ENCODE data around the gene MAGI2.

Gene MAGI2

DNA sequence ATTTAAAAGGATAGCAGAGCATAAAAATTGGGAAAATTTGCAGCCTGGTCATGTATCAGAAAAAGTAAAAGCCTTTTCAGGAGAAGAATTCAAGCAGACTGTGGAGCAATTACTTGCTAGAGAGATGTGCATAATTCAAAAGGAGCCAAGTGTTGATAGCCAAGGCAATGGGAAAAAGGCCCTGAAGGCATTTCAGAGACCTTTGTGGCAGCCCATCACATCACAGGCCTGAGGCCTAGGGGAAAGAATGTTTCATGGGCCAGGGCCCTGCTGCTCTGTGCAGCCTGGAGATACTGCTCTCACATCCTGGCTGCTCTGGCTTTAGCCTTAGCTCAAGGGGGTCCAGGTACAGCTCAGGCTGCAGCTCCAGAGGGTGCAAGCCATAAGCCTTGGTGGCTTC, 152.9 kb downstream of the MAGI2 start:
- Histone ChIP-seq H3K9me3 (ENCODE audit: control insufficient read depth in 5 of 5, low read length in 5 of 5) (peaks cover 0 to 5% (median 4%) of the 10 kb centered on the region in 5 donors), H3K4me1 (ENCODE audit: control insufficient read depth in 5 of 5, insufficient read depth in 5 of 5, low read length in 5 of 5) (peaks cover 0 to 6% (median 0%) of the 10 kb centered on the region in 5 donors), H3K27me3 (ENCODE audit: control insufficient read depth in 5 of 5, insufficient read depth in 4 of 5, low read length in 5 of 5) (no peaks in the 10 kb centered on the region), H3K27ac (ENCODE audit: low read depth, low read length) (no peak overlapping the region), H3K9ac (ENCODE audit: low read length in 5 of 5) (no peak overlapping the region), H3K4me3 (ENCODE audit: low read depth in 1 of 5, low read length in 5 of 5) (no peak overlapping the region), H3K36me3 (ENCODE audit: control insufficient read depth in 5 of 5, insufficient read depth in 5 of 5, low read length in 5 of 5) (no peaks in the 10 kb centered on the region)

DNA sequence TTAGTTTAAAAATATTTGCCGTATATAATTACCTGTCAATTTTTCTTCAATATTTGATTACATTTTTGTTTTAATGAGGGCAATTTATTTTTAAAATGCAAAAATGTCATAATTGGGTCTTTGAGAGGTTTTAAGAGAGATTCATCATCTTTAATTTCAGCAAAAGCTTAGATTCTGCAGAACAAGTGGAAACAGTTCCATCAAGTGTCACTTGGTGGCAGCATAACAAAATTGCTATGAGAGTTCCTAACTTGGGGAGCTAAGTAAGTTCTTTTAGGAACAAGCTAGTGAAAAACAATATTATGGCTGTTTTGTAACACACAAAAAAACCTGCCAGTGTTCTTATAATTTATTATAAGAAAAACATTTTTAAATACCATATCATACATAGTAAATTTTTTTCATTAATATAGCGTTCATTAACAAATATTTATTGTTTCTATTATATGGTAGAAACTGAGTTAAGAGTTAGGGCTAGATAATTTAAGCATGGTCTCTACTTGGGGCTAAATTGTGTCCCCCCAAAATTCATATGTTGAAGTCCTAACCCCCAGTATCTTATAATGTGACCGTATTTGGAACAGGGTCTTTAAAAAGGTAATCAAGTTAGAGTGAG, 155.2 kb downstream of the MAGI2 start:
- no peaks in the 10 kb centered on the region for H3K36me3 ChIP-seq (ENCODE audit: control insufficient read depth in 5 of 5, insufficient read depth in 5 of 5, low read length in 5 of 5)
- H3K27ac ChIP-seq (ENCODE audit: low read depth, low read length): no peak overlapping the region
- peaks cover 0 to 18% (median 0%) of the 10 kb centered on the region in 5 donors for H3K4me1 ChIP-seq (ENCODE audit: control insufficient read depth in 5 of 5, insufficient read depth in 5 of 5, low read length in 5 of 5)
- H3K27me3 ChIP-seq (ENCODE audit: control insufficient read depth in 5 of 5, insufficient read depth in 4 of 5, low read length in 5 of 5): no peaks in the 10 kb centered on the region
- no peak overlapping the region for H3K4me3 ChIP-seq (ENCODE audit: low read depth in 1 of 5, low read length in 5 of 5)
- H3K9me3 ChIP-seq (ENCODE audit: control insufficient read depth in 5 of 5, low read length in 5 of 5): peaks cover 0 to 5% (median 4%) of the 10 kb centered on the region in 5 donors
- no peak overlapping the region for H3K9ac ChIP-seq (ENCODE audit: low read length in 5 of 5)

DNA sequence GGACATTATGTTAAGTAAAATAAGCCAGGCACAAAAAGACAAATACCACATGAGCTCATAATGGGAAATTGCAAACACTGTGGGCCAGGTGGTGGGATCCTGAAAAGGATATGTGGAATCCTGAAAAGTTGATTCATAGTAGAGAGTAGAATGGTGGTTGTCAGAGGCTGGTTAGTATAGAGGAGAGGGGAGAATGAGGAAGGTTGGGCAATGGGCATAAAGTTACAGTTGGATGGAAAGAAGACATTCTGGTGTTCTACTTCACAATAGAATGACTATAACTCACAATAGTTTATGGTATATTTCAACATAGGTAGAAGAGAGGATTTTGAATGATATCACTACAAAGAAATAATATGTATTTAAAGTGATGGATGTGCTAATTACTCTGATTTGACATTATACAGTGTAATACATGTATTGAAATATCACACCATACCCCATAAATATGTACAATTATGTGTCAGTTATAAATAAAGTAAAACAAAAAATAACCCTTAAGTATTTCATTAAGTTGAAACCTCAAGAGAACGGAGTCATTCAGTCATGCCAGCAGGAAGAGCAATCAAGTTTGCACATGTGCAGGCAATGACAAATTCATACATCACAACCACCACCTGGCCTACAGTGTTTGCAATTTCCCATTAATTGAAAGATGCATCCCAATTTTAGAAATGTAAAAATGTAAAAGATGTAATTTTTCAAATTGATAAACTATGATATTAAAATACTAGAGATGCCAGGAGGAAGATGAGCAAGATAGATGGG, 156.7 kb downstream of the MAGI2 start:
- no peaks in the 10 kb centered on the region for H3K27me3 ChIP-seq (ENCODE audit: control insufficient read depth in 5 of 5, insufficient read depth in 4 of 5, low read length in 5 of 5)
- peaks cover 0 to 5% (median 4%) of the 10 kb centered on the region in 5 donors for H3K9me3 ChIP-seq (ENCODE audit: control insufficient read depth in 5 of 5, low read length in 5 of 5)
- H3K4me3 ChIP-seq (ENCODE audit: low read depth in 1 of 5, low read length in 5 of 5): no peak overlapping the region
- H3K9ac ChIP-seq (ENCODE audit: low read length in 5 of 5): no peak overlapping the region
- no peak overlapping the region for H3K27ac ChIP-seq (ENCODE audit: low read depth, low read length)
- H3K4me1 ChIP-seq (ENCODE audit: control insufficient read depth in 5 of 5, insufficient read depth in 5 of 5, low read length in 5 of 5): peaks cover 0 to 24% (median 3%) of the 10 kb centered on the region in 5 donors
- H3K36me3 ChIP-seq (ENCODE audit: control insufficient read depth in 5 of 5, insufficient read depth in 5 of 5, low read length in 5 of 5): no peaks in the 10 kb centered on the region

DNA sequence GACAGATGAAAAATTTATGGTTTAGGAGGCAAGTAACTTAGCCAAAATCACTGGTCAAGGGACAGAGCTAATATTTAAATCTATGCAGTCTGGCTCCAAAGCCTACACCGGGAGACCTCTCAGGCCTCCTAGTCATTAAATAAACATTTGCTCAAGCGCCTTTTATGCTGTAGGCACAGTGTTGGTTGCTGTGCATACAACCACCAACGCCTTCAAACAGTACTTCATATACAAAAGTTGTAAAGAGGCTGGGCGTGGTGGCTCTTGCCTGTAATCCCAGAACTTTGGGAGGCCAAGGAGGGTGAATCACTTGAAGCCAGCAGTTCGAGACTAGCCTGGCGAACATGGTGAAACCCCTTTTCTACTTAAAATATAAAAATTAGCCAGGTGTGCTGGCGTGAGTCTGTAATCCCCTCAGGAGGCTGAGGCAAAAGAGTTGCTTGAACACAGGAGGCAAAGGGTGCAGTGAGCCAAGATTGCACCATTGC, 159.8 kb downstream of the MAGI2 start:
- Histone ChIP-seq H3K36me3 (ENCODE audit: control insufficient read depth in 5 of 5, insufficient read depth in 5 of 5, low read length in 5 of 5) (no peaks in the 10 kb centered on the region), H3K27ac (ENCODE audit: low read depth, low read length) (no peak overlapping the region), H3K27me3 (ENCODE audit: control insufficient read depth in 5 of 5, insufficient read depth in 4 of 5, low read length in 5 of 5) (no peaks in the 10 kb centered on the region), H3K9me3 (ENCODE audit: control insufficient read depth in 5 of 5, low read length in 5 of 5) (no peaks in the 10 kb centered on the region), H3K9ac (ENCODE audit: low read length in 5 of 5) (no peak overlapping the region), H3K4me1 (ENCODE audit: control insufficient read depth in 5 of 5, insufficient read depth in 5 of 5, low read length in 5 of 5) (peaks cover 0 to 20% (median 3%) of the 10 kb centered on the region in 5 donors), H3K4me3 (ENCODE audit: low read depth in 1 of 5, low read length in 5 of 5) (no peak overlapping the region)

DNA sequence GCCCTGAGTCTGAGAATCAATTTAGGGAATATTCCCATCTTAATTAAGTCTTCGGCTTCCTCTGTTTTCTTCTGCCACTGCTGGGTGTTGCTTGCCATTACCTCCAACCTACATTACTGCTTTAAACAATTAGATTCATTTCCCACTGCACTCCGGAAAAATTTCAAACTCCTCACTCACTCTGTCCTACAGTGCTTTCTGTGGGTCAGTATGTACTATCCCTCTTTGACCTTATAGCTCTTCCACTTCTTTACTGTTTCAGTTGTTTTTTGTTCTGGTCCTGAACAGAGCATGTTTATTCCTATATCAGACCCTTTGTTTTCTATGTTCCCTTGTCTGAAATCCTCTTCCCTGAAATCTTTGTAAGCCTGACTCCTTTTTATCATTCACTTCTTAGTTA, 160.6 kb downstream of the MAGI2 start:
- Histone ChIP-seq H3K9ac (ENCODE audit: low read length in 5 of 5) (no peak overlapping the region), H3K4me1 (ENCODE audit: control insufficient read depth in 5 of 5, insufficient read depth in 5 of 5, low read length in 5 of 5) (peaks cover 0 to 22% (median 3%) of the 10 kb centered on the region in 5 donors), H3K27ac (ENCODE audit: low read depth, low read length) (no peak overlapping the region)

DNA sequence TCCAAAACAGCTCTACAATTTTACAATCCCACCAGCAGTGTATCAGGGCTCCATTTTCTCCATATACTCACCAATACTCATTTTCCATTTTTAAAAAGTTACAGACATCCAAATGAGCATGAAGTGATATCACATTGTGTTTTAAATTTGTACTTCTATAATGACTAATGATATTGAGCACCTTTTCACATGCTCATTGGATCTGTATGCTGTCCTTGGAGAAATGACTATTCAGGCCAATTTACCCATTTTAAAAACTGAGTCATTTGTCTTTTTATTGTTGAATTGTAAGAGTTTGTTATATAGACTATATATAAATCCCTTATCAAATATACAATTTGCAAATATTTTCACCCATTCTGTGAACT, 162.0 kb downstream of the MAGI2 start:
- H3K4me3 ChIP-seq (ENCODE audit: low read depth in 1 of 5, low read length in 5 of 5): no peak overlapping the region
- no peak overlapping the region for H3K9ac ChIP-seq (ENCODE audit: low read length in 5 of 5)
- H3K36me3 ChIP-seq (ENCODE audit: control insufficient read depth in 5 of 5, insufficient read depth in 5 of 5, low read length in 5 of 5): no peaks in the 10 kb centered on the region
- H3K9me3 ChIP-seq (ENCODE audit: control insufficient read depth in 5 of 5, low read length in 5 of 5): no peaks in the 10 kb centered on the region
- no peaks in the 10 kb centered on the region for H3K27me3 ChIP-seq (ENCODE audit: control insufficient read depth in 5 of 5, insufficient read depth in 4 of 5, low read length in 5 of 5)
- no peak overlapping the region for H3K27ac ChIP-seq (ENCODE audit: low read depth, low read length)
- peaks cover 0 to 22% (median 3%) of the 10 kb centered on the region in 5 donors for H3K4me1 ChIP-seq (ENCODE audit: control insufficient read depth in 5 of 5, insufficient read depth in 5 of 5, low read length in 5 of 5)

More for the DNA sequence above, 160.6 kb downstream of the MAGI2 start:
- H3K9me3 ChIP-seq (ENCODE audit: control insufficient read depth in 5 of 5, low read length in 5 of 5): no peaks in the 10 kb centered on the region
- H3K27me3 ChIP-seq (ENCODE audit: control insufficient read depth in 5 of 5, insufficient read depth in 4 of 5, low read length in 5 of 5): no peaks in the 10 kb centered on the region
- H3K36me3 ChIP-seq (ENCODE audit: control insufficient read depth in 5 of 5, insufficient read depth in 5 of 5, low read length in 5 of 5): no peaks in the 10 kb centered on the region
- no peak overlapping the region for H3K4me3 ChIP-seq (ENCODE audit: low read depth in 1 of 5, low read length in 5 of 5)

DNA sequence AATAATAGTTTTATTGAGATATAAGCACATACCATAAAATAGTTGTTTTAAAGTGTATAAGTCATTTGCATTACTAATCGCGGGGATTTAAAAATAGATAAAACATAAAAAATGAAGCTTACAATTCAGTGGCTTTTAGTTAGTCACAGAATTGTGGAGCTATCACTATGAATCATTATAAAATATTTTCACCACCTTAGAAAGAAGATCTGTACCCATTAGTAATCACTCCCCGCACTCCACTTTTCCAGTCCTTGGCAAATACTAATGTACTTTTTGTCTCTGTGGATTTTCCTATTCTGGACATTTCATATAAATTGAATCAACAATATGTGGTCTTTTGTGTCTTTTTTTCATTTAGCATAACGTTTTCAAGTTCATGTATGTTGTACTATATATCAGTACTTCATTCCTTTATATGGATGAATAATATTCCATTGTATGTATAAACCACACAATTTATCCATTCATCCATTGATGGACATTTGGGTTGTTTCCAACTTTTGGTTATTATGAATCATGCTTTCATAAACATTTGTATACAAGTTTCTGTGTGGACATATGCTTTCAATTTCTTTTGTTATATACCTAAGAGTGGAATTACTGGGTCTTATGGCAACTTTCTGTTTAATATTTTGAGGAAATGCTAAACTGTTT, 162.5 kb downstream of the MAGI2 start:
- H3K36me3 ChIP-seq (ENCODE audit: control insufficient read depth in 5 of 5, insufficient read depth in 5 of 5, low read length in 5 of 5): no peaks in the 10 kb centered on the region
- H3K9ac ChIP-seq (ENCODE audit: low read length in 5 of 5): no peak overlapping the region
- peaks cover 0 to 22% (median 3%) of the 10 kb centered on the region in 5 donors for H3K4me1 ChIP-seq (ENCODE audit: control insufficient read depth in 5 of 5, insufficient read depth in 5 of 5, low read length in 5 of 5)
- no peak overlapping the region for H3K4me3 ChIP-seq (ENCODE audit: low read depth in 1 of 5, low read length in 5 of 5)
- H3K9me3 ChIP-seq (ENCODE audit: control insufficient read depth in 5 of 5, low read length in 5 of 5): no peaks in the 10 kb centered on the region
- H3K27me3 ChIP-seq (ENCODE audit: control insufficient read depth in 5 of 5, insufficient read depth in 4 of 5, low read length in 5 of 5): no peaks in the 10 kb centered on the region
- no peak overlapping the region for H3K27ac ChIP-seq (ENCODE audit: low read depth, low read length)

DNA sequence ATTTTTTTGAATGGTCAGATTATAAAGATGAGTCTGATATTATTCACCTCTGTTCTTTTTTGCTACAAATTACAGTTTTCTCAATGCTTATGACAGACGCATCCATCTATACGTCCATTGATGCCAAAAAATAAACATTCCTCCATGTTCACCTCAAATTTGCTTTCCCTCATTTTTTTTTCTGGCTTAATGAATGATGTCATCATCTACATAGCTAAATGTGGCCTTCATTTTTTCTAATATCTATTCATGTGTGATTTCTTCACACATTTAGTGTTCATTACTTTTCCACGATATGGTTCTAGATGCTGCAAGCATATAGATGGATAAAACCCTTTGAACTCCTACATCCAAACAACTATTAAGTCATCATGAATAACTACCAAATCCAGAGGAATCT, 163.1 kb downstream of the MAGI2 start:
- Histone ChIP-seq H3K4me1 (ENCODE audit: control insufficient read depth in 5 of 5, insufficient read depth in 5 of 5, low read length in 5 of 5) (peaks cover 0 to 22% (median 3%) of the 10 kb centered on the region in 5 donors), H3K36me3 (ENCODE audit: control insufficient read depth in 5 of 5, insufficient read depth in 5 of 5, low read length in 5 of 5) (no peaks in the 10 kb centered on the region), H3K9ac (ENCODE audit: low read length in 5 of 5) (no peak overlapping the region), H3K4me3 (ENCODE audit: low read depth in 1 of 5, low read length in 5 of 5) (no peak overlapping the region), H3K27ac (ENCODE audit: low read depth, low read length) (no peak overlapping the region), H3K27me3 (ENCODE audit: control insufficient read depth in 5 of 5, insufficient read depth in 4 of 5, low read length in 5 of 5) (no peaks in the 10 kb centered on the region), H3K9me3 (ENCODE audit: control insufficient read depth in 5 of 5, low read length in 5 of 5) (no peaks in the 10 kb centered on the region)

DNA sequence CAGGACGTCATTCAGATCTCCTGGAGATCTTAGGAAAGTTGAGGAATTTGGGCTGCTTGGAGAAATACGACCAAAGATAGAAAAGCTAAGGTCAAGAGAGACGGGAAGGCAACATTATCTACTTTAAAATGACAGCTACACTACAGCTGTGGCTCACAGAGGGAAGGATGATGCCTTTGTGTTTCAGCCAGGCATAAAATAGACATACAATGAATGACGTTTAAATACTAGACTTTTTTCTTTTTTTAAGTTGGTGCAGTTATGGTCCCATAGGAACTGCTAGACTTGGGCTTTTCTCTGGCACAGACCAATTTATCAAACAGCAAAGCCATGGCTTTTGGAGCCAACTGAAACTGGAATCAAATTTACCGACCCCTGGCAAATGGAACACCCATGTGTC, 164.8 kb downstream of the MAGI2 start:
- no peaks in the 10 kb centered on the region for H3K9me3 ChIP-seq (ENCODE audit: control insufficient read depth in 5 of 5, low read length in 5 of 5)
- no peak overlapping the region for H3K27ac ChIP-seq (ENCODE audit: low read depth, low read length)
- H3K27me3 ChIP-seq (ENCODE audit: control insufficient read depth in 5 of 5, insufficient read depth in 4 of 5, low read length in 5 of 5): no peaks in the 10 kb centered on the region
- H3K9ac ChIP-seq (ENCODE audit: low read length in 5 of 5): no peak overlapping the region
- H3K36me3 ChIP-seq (ENCODE audit: control insufficient read depth in 5 of 5, insufficient read depth in 5 of 5, low read length in 5 of 5): no peaks in the 10 kb centered on the region
- no peak overlapping the region for H3K4me3 ChIP-seq (ENCODE audit: low read depth in 1 of 5, low read length in 5 of 5)
- peaks cover 0 to 13% (median 3%) of the 10 kb centered on the region in 5 donors for H3K4me1 ChIP-seq (ENCODE audit: control insufficient read depth in 5 of 5, insufficient read depth in 5 of 5, low read length in 5 of 5)

DNA sequence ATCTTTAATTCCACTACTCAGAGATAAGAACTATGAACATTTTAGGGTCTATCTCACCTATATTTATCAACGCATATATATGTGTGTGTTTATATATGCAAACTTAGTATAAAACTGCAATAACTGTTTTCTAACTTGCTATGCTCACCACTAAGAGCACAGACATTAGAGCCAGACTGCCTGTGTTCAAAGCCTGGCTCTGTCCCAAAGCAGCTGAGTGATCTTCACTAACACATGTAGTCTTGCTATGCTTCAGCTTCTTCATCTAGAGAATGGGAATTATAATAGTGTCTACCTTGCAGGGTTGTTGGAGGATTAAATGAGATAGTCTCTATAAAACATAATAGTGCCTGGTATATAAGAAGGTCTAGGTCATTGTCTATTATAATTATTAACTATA, 165.5 kb downstream of the MAGI2 start:
- Histone ChIP-seq H3K36me3 (ENCODE audit: control insufficient read depth in 5 of 5, insufficient read depth in 5 of 5, low read length in 5 of 5) (no peaks in the 10 kb centered on the region), H3K27me3 (ENCODE audit: control insufficient read depth in 5 of 5, insufficient read depth in 4 of 5, low read length in 5 of 5) (no peaks in the 10 kb centered on the region), H3K9ac (ENCODE audit: low read length in 5 of 5) (no peak overlapping the region), H3K27ac (ENCODE audit: low read depth, low read length) (no peak overlapping the region), H3K4me1 (ENCODE audit: control insufficient read depth in 5 of 5, insufficient read depth in 5 of 5, low read length in 5 of 5) (peaks cover 0 to 8% (median 3%) of the 10 kb centered on the region in 5 donors), H3K9me3 (ENCODE audit: control insufficient read depth in 5 of 5, low read length in 5 of 5) (no peaks in the 10 kb centered on the region), H3K4me3 (ENCODE audit: low read depth in 1 of 5, low read length in 5 of 5) (no peak overlapping the region)

Data from subcutaneous abdominal adipose tissue (tissue), 5 donors.